WTC11 (cell line): ENCODE measurements around the gene LIF. TPM values are rescaled to one million over a fixed set of nuclear protein-coding genes. Genes with fewer than 3 reads are reported as not detected.
A peak's percentile ranks its signal among the peaks of the same experiment; 100 is the strongest.
"Not testable (repeated sequence)": the region's sequence is repeated elsewhere in the genome, so short reads cannot be mapped to it uniquely, and the experiment has no call there.

Source experiments
- ATAC-seq: fragments of 200-7000 bp; cut with Tn5 transposase; 2 replicates; pipeline ENCODE4 v1.10.0; 2021; ENCODE audit warnings: mild to moderate bottlenecking, moderate library complexity
- CTCF ChIA-PET: fragments of 300-600 bp; sonication (Branson Sonifier 250); formaldehyde crosslinking; loops from one replicate; lab custom pipeline; 2021; ENCODE audit warnings: antibody characterized with exemption; lab: Charles Lee
- POLR2A ChIA-PET: fragments of 350-600 bp; sonication (Branson Sonifier 250); formaldehyde crosslinking; loops from one replicate; lab custom pipeline; 2021; ENCODE audit warnings: antibody characterized with exemption; lab: Charles Lee
- DNase-seq: peaks from one replicate; pipeline ENCODE4 v3.0.0; 2021; ENCODE audit warnings: low spot score
- H3K27ac Mint-ChIP-seq: 2 replicates; pipeline ENCODE4 v1.8.0; 2021; ENCODE audit warnings: mixed read lengths
- H3K27me3 Mint-ChIP-seq: 2 replicates; pipeline ENCODE4 v1.8.0; 2021; ENCODE audit warnings: low read depth, mild to moderate bottlenecking, moderate library complexity, mixed read lengths
- H3K36me3 Mint-ChIP-seq: 2 replicates; pipeline ENCODE4 v1.8.0; 2021; ENCODE audit warnings: mixed read lengths
- H3K4me1 Mint-ChIP-seq: 2 replicates; pipeline ENCODE4 v1.8.0; 2022; ENCODE audit warnings: mixed read lengths
- H3K4me3 Mint-ChIP-seq: 2 replicates; pipeline ENCODE4 v1.8.0; 2021; ENCODE audit warnings: mild to moderate bottlenecking, moderate library complexity, mixed read lengths
- H3K9me3 Mint-ChIP-seq: 2 replicates; pipeline ENCODE4 v1.8.0; 2021; ENCODE audit warnings: mixed read lengths
- E2F4 ChIP-seq: sonication (generic); formaldehyde crosslinking; IDR thresholded peaks from 2 replicates; pipeline ENCODE4 v1.8.1; 2022; ENCODE audit warnings: low read depth, mild to moderate bottlenecking, moderate library complexity, missing genetic modification reagents, borderline replicate concordance
- EMX1 ChIP-seq: fragments of 250-450 bp; sonication (Bioruptor Pico); IDR thresholded peaks from 2 replicates; pipeline ENCODE4 v1.8.0; 2021; ENCODE audit warnings: mild to moderate bottlenecking
- IRF1 ChIP-seq: sonication (generic); formaldehyde crosslinking; IDR thresholded peaks from 2 replicates; pipeline ENCODE4 v1.8.0; 2023; ENCODE audit warnings: missing genetic modification reagents
- JUN ChIP-seq: sonication (generic); formaldehyde crosslinking; IDR thresholded peaks from 2 replicates; pipeline ENCODE4 v1.8.0; 2023; ENCODE audit warnings: mild to moderate bottlenecking, missing genetic modification reagents
- KAT7 ChIP-seq: sonication (generic); formaldehyde crosslinking; IDR thresholded peaks from 2 replicates; pipeline ENCODE4 v1.8.1; 2023; ENCODE audit warnings: missing genetic modification reagents, mild to moderate bottlenecking, borderline replicate concordance
- NFATC4 ChIP-seq: fragments of 250-450 bp; sonication (Bioruptor Pico); IDR thresholded peaks from 2 replicates; pipeline ENCODE4 v1.9.0; 2021; ENCODE audit warnings: mild to moderate bottlenecking
- STAT6 ChIP-seq: sonication (generic); formaldehyde crosslinking; conservative IDR thresholded peaks from 2 replicates; pipeline ENCODE4 v1.8.1; 2023; ENCODE audit warnings: mild to moderate bottlenecking, low read depth, missing genetic modification reagents, moderate library complexity
- TCF7 ChIP-seq: sonication (generic); formaldehyde crosslinking; IDR thresholded peaks from 2 replicates; pipeline ENCODE4 v1.8.0; 2022; ENCODE audit warnings: mild to moderate bottlenecking, low read depth, missing genetic modification reagents, moderate library complexity
- USF1 ChIP-seq: sonication (generic); formaldehyde crosslinking; IDR thresholded peaks from 2 replicates; pipeline ENCODE4 v1.8.0; 2022; ENCODE audit warnings: mild to moderate bottlenecking, missing genetic modification reagents
- ZBTB43 ChIP-seq: sonication (generic); formaldehyde crosslinking; IDR thresholded peaks from 2 replicates; pipeline ENCODE4 v1.8.1; 2023; ENCODE audit warnings: mild to moderate bottlenecking, missing genetic modification reagents
- ZNF232 ChIP-seq: sonication (generic); formaldehyde crosslinking; IDR thresholded peaks from 2 replicates; pipeline ENCODE4 v1.8.0; 2022; ENCODE audit warnings: mild to moderate bottlenecking, missing genetic modification reagents
- ZNF263 ChIP-seq: sonication (generic); formaldehyde crosslinking; IDR thresholded peaks from 2 replicates; pipeline ENCODE4 v1.8.1; 2022; ENCODE audit warnings: low read depth, mild to moderate bottlenecking, moderate library complexity, missing genetic modification reagents
- ZNF512 ChIP-seq: sonication (generic); formaldehyde crosslinking; IDR thresholded peaks from 2 replicates; pipeline ENCODE4 v1.8.1; 2022; ENCODE audit warnings: missing genetic modification reagents, borderline replicate concordance
- ZNF532 ChIP-seq: fragments of 250-450 bp; sonication (Bioruptor Pico); IDR thresholded peaks from 2 replicates; pipeline ENCODE4 v1.9.0; 2021; ENCODE audit warnings: mild to moderate bottlenecking, borderline replicate concordance
- total RNA-seq: library from RNA; stranded (reverse); gene quantifications from 3 replicates; pipeline ENCODE4 v1.2.3, GENCODE V29; 2021

The LIF gene
- total RNA-seq, 1 experiment from 2014 or later: 7.2 TPM

GRCh38 chr22:30202531-30203006 is 44.0 kb downstream of the LIF start:
- ATAC-seq: no peak
- Mint-ChIP-seq H3K9me3 (no peaks in the 10 kb centered on the region), H3K4me3 (no peak overlapping the region), H3K27me3 (no peaks in the 10 kb centered on the region), H3K36me3 (no peaks in the 10 kb centered on the region), H3K27ac (peak overlapping the region; percentile 79), H3K4me1 (peaks cover 11% of the 10 kb centered on the region)
- ChIA-PET POLR2A (interaction anchor here (0.6 to 0.7 kb wide), 2 partner anchors 17 to 21 kb away, joined by 3 read pairs; no protein-coding TSS in a partner anchor), CTCF (interaction anchor here (0.6 to 1.2 kb wide), 2 partner anchors 53 to 87 kb away, joined by 3 read pairs; partner anchors contain the start of gene CASTOR1)
- DNase-seq: no peak
- no peak for TF ChIP-seq KAT7 (CRISPR knock-in tag)
- no peak for TF ChIP-seq E2F4 (CRISPR knock-in tag)
- TF ChIP-seq USF1 (CRISPR knock-in tag): no peak
- no peak for TF ChIP-seq TCF7
- no peak for TF ChIP-seq IRF1 (CRISPR knock-in tag)
- TF ChIP-seq STAT6: no peak
- TF ChIP-seq NFATC4 (CRISPR knock-in tag): no peak
- TF ChIP-seq JUN (CRISPR knock-in tag): no peak
- no peak for TF ChIP-seq ZNF263 (CRISPR knock-in tag)
- no peak for TF ChIP-seq EMX1 (CRISPR knock-in tag)
- TF ChIP-seq ZBTB43 (CRISPR knock-in tag): no peak
- no peak for TF ChIP-seq ZNF232 (CRISPR knock-in tag)
- TF ChIP-seq ZNF512 (CRISPR knock-in tag): no peak

- H3K27ac Mint-ChIP-seq: no peak overlapping the region; the same call in 1 of the 2 replicates
- no peak overlapping the region for H3K4me3 Mint-ChIP-seq
- ATAC-seq (no peak), DNase-seq (no peak)
- no peaks in the 10 kb centered on the region for H3K36me3 Mint-ChIP-seq
- H3K9me3 Mint-ChIP-seq: 0 out of 2 replicates have a peak, but pooled peaks cover 3% of the 10 kb centered on the region
- ChIA-PET CTCF (interaction anchor here (0.6 to 1.2 kb wide), 3 partner anchors 54 to 581 kb away, joined by 3 to 4 read pairs (median 3); partner anchors contain the start of gene CASTOR1), POLR2A (interaction anchor here (0.6 to 0.7 kb wide), 2 partner anchors 22 to 53 kb away, joined by 3 to 4 read pairs; no protein-coding TSS in a partner anchor)
- H3K27me3 Mint-ChIP-seq: no peaks in the 10 kb centered on the region
- TF ChIP-seq ZNF532 (CRISPR knock-in tag) (no peak), EMX1 (CRISPR knock-in tag) (no peak)
- peaks cover 14% of the 10 kb centered on the region for H3K4me1 Mint-ChIP-seq
Measured at GRCh38 chr22:30201945-30202344, 44.6 kb downstream of the LIF start.

- POLR2A ChIA-PET, ATAC-seq, H3K27me3 Mint-ChIP-seq, DNase-seq, H3K4me3 Mint-ChIP-seq, CTCF ChIA-PET, H3K9me3 Mint-ChIP-seq, H3K36me3 Mint-ChIP-seq: not testable (repeated sequence)
- 0 out of 2 replicates have a peak overlapping the region, but pooled peaks have one; percentile 48 for H3K27ac Mint-ChIP-seq
- H3K4me1 Mint-ChIP-seq: peaks cover 24% of the 10 kb centered on the region
Measured at GRCh38 chr22:30200905-30201304, 45.7 kb downstream of the LIF start.
